Trophoblast cell (in vitro differentiated cells and primary cell): ENCODE results near the gene THOC3.
"Not testable (repeated sequence)": the region's sequence is repeated elsewhere in the genome, so short reads cannot be mapped to it uniquely, and the experiment has no call there.

Source experiments
- DNase-seq, 2 donors: peaks; one replicate each; pipeline ENCODE4 v3.0.0-alpha.2; 2016
- H2AFZ ChIP-seq: 2 replicates; pipeline ENCODE4 v1.6.1; 2013; ENCODE audit warnings: low read length, moderate library complexity, mild to moderate bottlenecking; ENCODE audit not compliant: insufficient read depth, poor library complexity
- H2AK5ac ChIP-seq: 2 replicates; pipeline ENCODE4 v1.6.1; 2013; ENCODE audit warnings: mild to moderate bottlenecking, low read length
- H2BK120ac ChIP-seq: 2 replicates; pipeline ENCODE4 v1.6.1; 2013; ENCODE audit warnings: low read length, mild to moderate bottlenecking, moderate library complexity; ENCODE audit not compliant: insufficient read depth, poor library complexity
- H2BK12ac ChIP-seq: 2 replicates; pipeline ENCODE4 v1.6.1; 2013; ENCODE audit warnings: mild to moderate bottlenecking, low read length, moderate library complexity
- H2BK5ac ChIP-seq: 2 replicates; pipeline ENCODE4 v1.6.1; 2013; ENCODE audit warnings: low read length, low read depth, moderate library complexity, mild to moderate bottlenecking; ENCODE audit not compliant: poor library complexity
- H3K14ac ChIP-seq: 2 replicates; pipeline ENCODE4 v1.6.1; 2013; ENCODE audit warnings: mild to moderate bottlenecking, low read length
- H3K18ac ChIP-seq: 2 replicates; pipeline ENCODE4 v1.6.1; 2013; ENCODE audit warnings: mild to moderate bottlenecking, low read length
- H3K23ac ChIP-seq: 2 replicates; pipeline ENCODE4 v1.6.1; 2013; ENCODE audit warnings: low read length
- H3K27ac ChIP-seq: 2 replicates; pipeline ENCODE4 v1.5.1; 2013; ENCODE audit warnings: low read depth, mild to moderate bottlenecking, inconsistent platforms, low read length, moderate library complexity
- H3K27me3 ChIP-seq: 2 replicates; pipeline ENCODE4 v1.6.1; 2013; ENCODE audit warnings: inconsistent platforms, mild to moderate bottlenecking, low read length, moderate library complexity; ENCODE audit not compliant: insufficient read depth
- H3K36me3 ChIP-seq, 2 experiments: 1 replicate in 1 of 2; 2 replicates in 1 of 2; pipeline ENCODE4 v1.6.1; 2013; ENCODE audit warnings: low read length in 2 of 2, mild to moderate bottlenecking in 2 of 2, moderate library complexity in 1 of 2; ENCODE audit not compliant: insufficient read depth in 2 of 2, control insufficient read depth in 1 of 2
- H3K4ac ChIP-seq: 2 replicates; pipeline ENCODE4 v1.6.1; 2013; ENCODE audit warnings: low read depth, mild to moderate bottlenecking, low read length, moderate library complexity
- H3K4me1 ChIP-seq, 2 experiments: 1 replicate in 1 of 2; 2 replicates in 1 of 2; pipeline ENCODE4 v1.6.1; 2013; ENCODE audit warnings: low read length in 2 of 2, mild to moderate bottlenecking in 2 of 2, moderate library complexity in 1 of 2; ENCODE audit not compliant: insufficient read depth in 2 of 2, control insufficient read depth in 1 of 2
- H3K4me2 ChIP-seq: 2 replicates; pipeline ENCODE4 v1.6.1; 2013; ENCODE audit warnings: inconsistent platforms, mild to moderate bottlenecking, low read length, moderate library complexity
- H3K4me3 ChIP-seq: 2 replicates; pipeline ENCODE4 v1.5.1; 2013; ENCODE audit warnings: mild to moderate bottlenecking, low read depth, low read length, inconsistent platforms
- H3K79me1 ChIP-seq: one replicate; pipeline ENCODE4 v1.6.1; 2013; ENCODE audit warnings: low read length
- H3K79me2 ChIP-seq: 2 replicates; pipeline ENCODE4 v1.6.1; 2013; ENCODE audit warnings: low read length, mild to moderate bottlenecking; ENCODE audit not compliant: control insufficient read depth, insufficient read depth, poor library complexity
- H3K9ac ChIP-seq: 2 replicates; pipeline ENCODE4 v1.6.1; 2013; ENCODE audit warnings: mild to moderate bottlenecking, low read length
- H3K9me3 ChIP-seq: 2 replicates; pipeline ENCODE4 v1.6.1; 2013; ENCODE audit warnings: low read depth, mild to moderate bottlenecking, control low read depth, inconsistent platforms, low read length; ENCODE audit not compliant: insufficient read depth
- H4K12ac ChIP-seq: 2 replicates; pipeline ENCODE4 v1.6.1; 2013; ENCODE audit warnings: low read depth, mild to moderate bottlenecking, low read length, moderate library complexity
- H4K8ac ChIP-seq: 2 replicates; pipeline ENCODE4 v1.6.1; 2013; ENCODE audit warnings: low read depth, mild to moderate bottlenecking, low read length, moderate library complexity
- H4K91ac ChIP-seq: one replicate; pipeline ENCODE4 v1.6.1; 2013; ENCODE audit warnings: low read depth, mild to moderate bottlenecking, low read length, moderate library complexity
- WGBS: extraction: QIAGEN DNeasy Blood & Tissue Kit; methylation state at CpG from one replicate; pipeline ENCODE4 v1.1.7; 2013; ENCODE audit warnings: missing lambda C conversion rate; ENCODE audit not compliant: insufficient read length, insufficient coverage; ENCODE audit errors: extremely low coverage; 5-methylcytosine and 5-hydroxymethylcytosine counted together

Gene THOC3

DNA sequence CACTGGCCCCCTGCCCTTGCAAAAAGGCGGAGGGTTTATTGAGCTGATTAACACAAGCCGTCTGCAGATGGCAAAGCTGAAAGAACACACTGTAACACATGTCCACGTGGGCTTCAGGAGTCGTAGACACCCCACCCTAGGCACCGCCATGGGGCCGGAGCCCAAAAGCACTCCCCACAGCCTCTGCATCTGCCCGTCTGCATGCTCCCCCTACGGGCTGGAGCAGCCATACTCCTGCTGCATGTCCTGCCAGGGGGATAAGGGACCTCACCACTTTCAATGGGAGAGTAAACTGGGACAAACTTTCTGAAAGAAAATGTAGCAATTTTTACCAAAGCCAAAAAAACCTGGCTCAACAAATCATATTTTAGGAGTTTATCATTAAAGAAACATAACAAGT is 42.1 kb upstream of the THOC3 start:
- not testable (repeated sequence) for H3K36me3 ChIP-seq, H3K4me3 ChIP-seq, H2BK5ac ChIP-seq, H3K4me1 ChIP-seq, H3K9ac ChIP-seq, H3K79me1 ChIP-seq, H2AFZ ChIP-seq, H2BK120ac ChIP-seq, H3K18ac ChIP-seq, H2AK5ac ChIP-seq, H3K79me2 ChIP-seq, H3K4ac ChIP-seq, DNase-seq, H2BK12ac ChIP-seq, H3K4me2 ChIP-seq, H3K23ac ChIP-seq, H3K27ac ChIP-seq, H4K12ac ChIP-seq, H4K91ac ChIP-seq, H4K8ac ChIP-seq, H3K9me3 ChIP-seq, H3K27me3 ChIP-seq, H3K14ac ChIP-seq
- no CpG with 5 or more reads among the region's 8 CpGs for WGBS

DNA sequence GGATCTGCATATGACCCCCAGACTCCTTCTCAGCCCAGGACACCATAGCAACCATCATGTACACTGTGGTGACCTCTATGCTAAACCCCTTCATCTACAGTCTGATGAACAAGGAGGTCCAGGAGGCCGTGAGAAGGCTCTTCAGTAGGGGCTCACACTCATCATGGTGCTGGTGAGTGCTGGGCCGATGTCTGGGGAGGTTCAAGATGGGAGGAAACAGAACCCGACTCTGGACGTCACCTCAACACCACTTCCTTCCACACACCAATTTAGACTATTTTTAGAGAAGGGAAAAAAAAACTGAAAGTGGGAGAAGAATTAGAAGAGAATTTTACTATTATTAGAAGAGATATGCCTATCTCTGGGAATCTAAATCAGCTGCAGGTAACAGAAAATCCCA is 39.1 kb upstream of the THOC3 start:
- H3K9me3 ChIP-seq, H3K4me3 ChIP-seq, H3K27ac ChIP-seq, H2BK120ac ChIP-seq, H3K79me2 ChIP-seq, H2AFZ ChIP-seq, H3K27me3 ChIP-seq, DNase-seq, H3K4ac ChIP-seq, H2AK5ac ChIP-seq, H3K14ac ChIP-seq, H4K8ac ChIP-seq, H4K12ac ChIP-seq, H4K91ac ChIP-seq, H3K18ac ChIP-seq, H3K23ac ChIP-seq, H3K79me1 ChIP-seq, H3K9ac ChIP-seq, H2BK5ac ChIP-seq, H3K4me2 ChIP-seq, H3K4me1 ChIP-seq, H3K36me3 ChIP-seq, H2BK12ac ChIP-seq: not testable (repeated sequence)
- no CpG with 5 or more reads among the region's 4 CpGs for WGBS

DNA sequence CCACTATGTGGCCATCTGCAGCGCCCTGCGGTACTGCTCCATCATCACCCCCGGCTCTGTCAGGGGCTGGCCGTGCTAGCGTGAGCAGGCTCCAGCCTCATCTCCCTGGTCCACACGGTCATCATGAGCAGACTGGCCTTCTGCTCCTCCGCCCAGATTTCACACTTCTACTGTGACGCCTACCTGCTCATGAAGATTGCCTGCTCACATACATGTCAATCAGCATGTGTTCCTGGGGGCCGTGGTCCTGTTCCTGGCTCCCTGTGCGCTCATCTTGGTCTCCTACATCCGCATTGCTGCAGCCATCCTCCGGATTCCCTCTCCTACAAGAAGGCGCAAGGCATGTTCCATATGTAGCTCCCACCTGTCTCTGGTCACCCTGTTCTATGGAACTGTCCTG is 38.7 kb upstream of the THOC3 start:
- not testable (repeated sequence) for H3K4me1 ChIP-seq, H3K4me3 ChIP-seq, H3K14ac ChIP-seq, H3K9ac ChIP-seq, H3K18ac ChIP-seq, H3K27me3 ChIP-seq, H2BK12ac ChIP-seq, H3K4ac ChIP-seq, H3K79me2 ChIP-seq, H2BK5ac ChIP-seq, H3K4me2 ChIP-seq, H2AK5ac ChIP-seq, H3K36me3 ChIP-seq, H3K23ac ChIP-seq, H3K79me1 ChIP-seq, H3K27ac ChIP-seq, H4K8ac ChIP-seq, H4K91ac ChIP-seq, H2BK120ac ChIP-seq, H3K9me3 ChIP-seq, H2AFZ ChIP-seq, DNase-seq, H4K12ac ChIP-seq
- no CpG with 5 or more reads among the region's 13 CpGs for WGBS

DNA sequence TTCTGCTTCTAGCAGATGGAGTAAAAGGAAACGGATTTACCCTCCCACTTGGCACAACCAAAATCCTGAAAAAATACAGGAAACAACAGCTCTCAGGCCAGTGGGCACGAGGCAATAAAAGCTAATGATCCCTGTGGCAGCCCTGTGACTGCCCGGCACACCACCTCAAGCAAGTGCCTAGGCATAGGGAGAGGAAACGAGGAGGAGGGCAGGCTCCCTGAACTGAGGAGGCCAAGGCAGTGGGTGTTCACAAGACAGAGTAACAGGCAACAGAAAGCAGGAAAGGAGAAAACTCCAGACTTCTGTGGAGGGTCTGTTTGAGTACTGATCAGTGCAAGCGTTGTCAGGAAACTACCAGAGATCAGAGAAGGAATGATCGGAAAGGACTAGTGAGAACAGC is 29.9 kb upstream of the THOC3 start:
- not testable (repeated sequence) for H3K14ac ChIP-seq, H2BK12ac ChIP-seq, H3K27me3 ChIP-seq, DNase-seq, H2AK5ac ChIP-seq, H2AFZ ChIP-seq, H3K9me3 ChIP-seq, H4K91ac ChIP-seq, H2BK5ac ChIP-seq, H3K9ac ChIP-seq, H3K23ac ChIP-seq, H3K79me1 ChIP-seq, H3K27ac ChIP-seq, H4K8ac ChIP-seq, H2BK120ac ChIP-seq, H3K79me2 ChIP-seq, H4K12ac ChIP-seq, H3K4me1 ChIP-seq, H3K4me2 ChIP-seq, H3K4me3 ChIP-seq, H3K18ac ChIP-seq, H3K4ac ChIP-seq, H3K36me3 ChIP-seq
- no CpG with 5 or more reads among the region's 6 CpGs for WGBS

DNA sequence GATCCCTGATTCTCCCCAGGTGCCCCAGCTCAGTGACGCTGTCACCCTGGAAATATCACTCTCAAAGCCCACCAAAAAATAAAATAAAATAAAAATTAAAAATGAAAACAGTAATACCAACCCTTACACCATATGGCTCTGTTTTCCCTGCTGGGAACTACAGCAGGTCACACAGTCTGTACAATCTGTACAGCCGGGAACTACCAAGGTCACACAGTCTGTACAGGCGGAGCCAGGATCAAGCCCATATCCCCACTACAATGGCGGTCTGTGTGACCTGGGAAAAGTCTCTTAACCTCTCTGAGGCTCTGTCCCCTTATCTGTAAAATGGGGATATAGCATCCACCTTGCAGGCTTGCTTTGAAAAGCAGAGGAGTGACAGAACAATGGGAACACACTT is 29.4 kb upstream of the THOC3 start:
- not testable (repeated sequence) for H3K9me3 ChIP-seq, H4K8ac ChIP-seq, H2BK12ac ChIP-seq, H3K14ac ChIP-seq, H2BK5ac ChIP-seq, H2AK5ac ChIP-seq, H3K79me2 ChIP-seq, H3K4me2 ChIP-seq, H3K9ac ChIP-seq, H3K4me1 ChIP-seq, H3K4me3 ChIP-seq, H4K91ac ChIP-seq, DNase-seq, H3K79me1 ChIP-seq, H2AFZ ChIP-seq, H3K27me3 ChIP-seq, H2BK120ac ChIP-seq, H3K18ac ChIP-seq, H3K4ac ChIP-seq, H3K27ac ChIP-seq, H3K36me3 ChIP-seq, H3K23ac ChIP-seq, H4K12ac ChIP-seq
- WGBS: no CpG with 5 or more reads among the region's 4 CpGs
